ENCODE results near the gene KRT36.

Gene KRT36

DNA sequence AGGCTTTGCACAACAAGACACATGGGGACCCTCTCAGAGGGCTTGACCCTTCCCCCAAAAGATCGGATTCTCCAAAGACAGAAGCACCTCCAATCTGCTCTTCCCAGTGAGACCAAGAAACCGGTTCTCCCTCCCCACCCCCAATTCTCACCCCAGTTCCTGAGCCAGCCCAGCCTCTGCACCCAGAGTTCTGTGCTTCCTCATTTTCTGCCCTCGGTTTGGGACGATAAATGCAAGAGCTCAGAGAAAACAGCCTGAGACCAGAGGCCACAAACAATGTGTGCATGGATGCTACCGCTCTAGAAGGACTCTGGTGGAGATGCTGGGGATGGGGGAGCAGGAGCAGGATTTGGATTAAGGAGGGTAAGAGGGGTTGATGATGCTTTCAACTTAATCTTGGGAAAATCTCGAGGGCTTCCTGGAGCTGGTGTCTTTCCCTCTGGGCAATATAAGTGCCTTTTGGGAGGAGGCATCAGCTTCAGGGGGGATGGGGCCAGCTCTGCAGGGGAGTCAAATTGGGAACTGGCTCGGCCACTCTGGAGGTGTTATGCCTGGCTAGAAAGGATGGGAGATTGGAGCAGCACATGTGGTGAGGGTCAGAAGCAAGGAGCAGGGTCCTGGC lies 22.9 kb upstream of the KRT36 start:
- Mint-ChIP-seq H3K36me3 (no peaks in the 10 kb centered on the region), H3K9me3 (ENCODE audit: low read depth) (no peaks in the 10 kb centered on the region), H3K27ac (no peak overlapping the region), H3K27me3 (no peaks in the 10 kb centered on the region), H3K4me3 (no peak overlapping the region), H3K4me1 (ENCODE audit: low read depth) (no peaks in the 10 kb centered on the region)

DNA sequence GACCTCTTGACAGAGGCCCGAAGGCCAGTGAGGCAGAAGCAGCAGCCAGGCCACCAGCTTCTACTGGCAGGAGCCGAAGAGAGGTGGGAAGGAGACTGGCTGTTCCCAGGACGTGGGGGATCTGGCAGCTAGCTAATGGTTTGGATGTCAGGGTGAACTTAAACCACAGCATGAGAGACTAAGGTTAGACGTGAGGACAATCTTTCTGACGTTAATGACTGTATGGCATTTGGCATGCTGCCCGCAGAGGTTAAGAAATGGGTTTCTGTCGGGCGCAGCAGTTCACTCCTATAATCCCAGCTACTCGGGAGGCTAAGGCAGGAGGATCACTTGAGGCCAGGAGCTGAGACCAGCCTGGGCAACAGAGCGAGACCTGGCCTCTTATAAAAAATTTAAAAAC lies 22.0 kb upstream of the KRT36 start:
- H3K27ac Mint-ChIP-seq = no peak overlapping the region
- no peaks in the 10 kb centered on the region for H3K27me3 Mint-ChIP-seq
- no peaks in the 10 kb centered on the region for H3K9me3 Mint-ChIP-seq (ENCODE audit: low read depth)
- no peaks in the 10 kb centered on the region for H3K4me1 Mint-ChIP-seq (ENCODE audit: low read depth)
- H3K4me3 Mint-ChIP-seq = no peak overlapping the region
- no peaks in the 10 kb centered on the region for H3K36me3 Mint-ChIP-seq

DNA sequence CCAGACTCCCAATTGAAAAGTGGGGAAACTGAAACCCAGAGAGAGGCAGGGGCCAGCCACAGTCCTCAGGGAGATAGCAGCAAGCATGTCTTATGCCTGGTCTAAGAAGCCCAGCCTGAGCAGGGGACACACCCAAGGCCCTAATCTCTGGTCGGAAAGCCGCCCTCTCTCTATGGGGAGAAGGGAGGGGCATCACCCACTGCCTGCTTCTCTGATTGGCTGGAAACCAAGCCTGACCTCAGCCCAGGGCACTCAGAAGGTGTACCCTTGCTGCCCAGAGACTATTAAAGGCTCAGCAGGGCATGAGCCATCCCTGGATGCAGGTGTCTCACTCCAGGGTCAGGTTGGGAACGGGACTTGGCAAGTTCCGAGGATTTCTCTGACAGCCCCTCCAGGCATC lies 21.4 kb upstream of the KRT36 start:
- no peaks in the 10 kb centered on the region for H3K9me3 Mint-ChIP-seq (ENCODE audit: low read depth)
- no peaks in the 10 kb centered on the region for H3K36me3 Mint-ChIP-seq
- no peaks in the 10 kb centered on the region for H3K4me1 Mint-ChIP-seq (ENCODE audit: low read depth)
- no peak overlapping the region for H3K27ac Mint-ChIP-seq
- no peaks in the 10 kb centered on the region for H3K27me3 Mint-ChIP-seq
- no peak overlapping the region for H3K4me3 Mint-ChIP-seq

DNA sequence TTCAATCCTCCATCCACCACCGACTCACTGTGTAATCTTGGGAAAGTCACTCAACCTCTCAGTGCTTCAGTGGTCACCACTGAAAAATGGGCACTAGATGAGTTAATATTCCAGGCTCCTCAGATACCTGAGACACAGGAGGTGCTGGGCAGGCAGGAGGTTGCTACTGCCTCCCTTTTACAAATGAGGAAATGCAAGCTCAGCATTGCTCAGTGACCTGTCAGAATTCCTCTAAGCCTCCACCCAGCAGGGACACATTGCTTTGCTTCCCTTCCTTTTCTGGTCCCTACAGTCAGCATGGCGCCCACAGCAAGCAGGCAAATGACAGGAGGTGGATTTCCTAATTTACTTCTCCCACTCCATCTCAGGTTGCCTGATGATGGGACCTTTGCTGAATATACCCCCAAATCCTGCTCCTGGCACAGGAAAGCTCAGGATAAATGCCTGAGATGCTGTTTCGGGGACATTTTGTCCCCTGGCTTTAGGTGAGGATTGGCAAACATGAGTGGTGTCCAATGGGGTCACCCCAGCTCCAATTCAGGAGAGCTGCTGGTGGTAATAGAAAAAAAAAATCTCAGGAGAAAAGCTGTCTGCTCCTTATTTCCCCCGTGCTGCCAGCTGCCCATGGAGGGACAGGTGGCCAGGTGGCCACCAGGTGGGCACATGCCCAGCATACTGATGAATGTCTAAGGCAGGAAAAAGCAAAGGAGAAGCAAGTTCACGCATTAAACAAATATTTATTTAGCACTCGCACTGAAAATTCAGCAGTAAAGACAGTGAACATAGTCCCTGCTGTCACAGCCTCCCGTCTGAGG lies 20.7 kb upstream of the KRT36 start:
- no peak overlapping the region for H3K27ac Mint-ChIP-seq

DNA sequence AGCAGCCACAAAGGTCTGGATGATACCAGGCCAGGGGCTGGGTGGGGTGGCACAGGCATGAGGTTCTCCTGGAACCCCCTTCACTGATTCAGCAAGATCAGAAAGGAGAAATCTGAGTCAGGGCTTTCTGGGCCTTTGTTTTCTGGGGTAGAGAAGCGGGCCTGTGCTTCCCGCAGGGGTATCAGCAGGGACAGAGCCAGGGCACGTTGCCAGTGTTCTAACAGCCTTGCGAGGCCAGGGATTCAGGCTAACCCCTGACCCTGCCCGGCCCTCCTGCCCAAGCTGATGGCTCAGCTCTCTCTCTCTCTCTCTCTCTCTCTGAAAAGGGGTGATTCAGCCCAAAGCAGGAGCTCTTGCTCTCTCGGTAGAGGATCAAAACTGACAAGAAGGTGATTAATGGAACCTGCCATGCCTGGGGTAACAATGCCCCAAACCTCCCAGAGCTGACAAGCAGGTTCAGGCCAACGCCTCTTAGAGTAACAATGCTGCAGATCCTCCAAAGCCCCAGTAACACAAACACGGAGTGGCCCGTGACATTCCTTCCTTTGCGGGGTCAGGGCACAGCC lies 17.7 kb upstream of the KRT36 start:
- Mint-ChIP-seq H3K27me3 (no peaks in the 10 kb centered on the region), H3K27ac (no peak overlapping the region), H3K9me3 (ENCODE audit: low read depth) (no peaks in the 10 kb centered on the region), H3K4me1 (ENCODE audit: low read depth) (no peaks in the 10 kb centered on the region), H3K36me3 (no peaks in the 10 kb centered on the region), H3K4me3 (no peak overlapping the region)

More for the DNA sequence above, 20.7 kb upstream of the KRT36 start:
- H3K4me1 Mint-ChIP-seq (ENCODE audit: low read depth) = no peaks in the 10 kb centered on the region
- H3K4me3 Mint-ChIP-seq = no peak overlapping the region
- H3K36me3 Mint-ChIP-seq = no peaks in the 10 kb centered on the region
- no peaks in the 10 kb centered on the region for H3K9me3 Mint-ChIP-seq (ENCODE audit: low read depth)
- H3K27me3 Mint-ChIP-seq = no peaks in the 10 kb centered on the region

DNA sequence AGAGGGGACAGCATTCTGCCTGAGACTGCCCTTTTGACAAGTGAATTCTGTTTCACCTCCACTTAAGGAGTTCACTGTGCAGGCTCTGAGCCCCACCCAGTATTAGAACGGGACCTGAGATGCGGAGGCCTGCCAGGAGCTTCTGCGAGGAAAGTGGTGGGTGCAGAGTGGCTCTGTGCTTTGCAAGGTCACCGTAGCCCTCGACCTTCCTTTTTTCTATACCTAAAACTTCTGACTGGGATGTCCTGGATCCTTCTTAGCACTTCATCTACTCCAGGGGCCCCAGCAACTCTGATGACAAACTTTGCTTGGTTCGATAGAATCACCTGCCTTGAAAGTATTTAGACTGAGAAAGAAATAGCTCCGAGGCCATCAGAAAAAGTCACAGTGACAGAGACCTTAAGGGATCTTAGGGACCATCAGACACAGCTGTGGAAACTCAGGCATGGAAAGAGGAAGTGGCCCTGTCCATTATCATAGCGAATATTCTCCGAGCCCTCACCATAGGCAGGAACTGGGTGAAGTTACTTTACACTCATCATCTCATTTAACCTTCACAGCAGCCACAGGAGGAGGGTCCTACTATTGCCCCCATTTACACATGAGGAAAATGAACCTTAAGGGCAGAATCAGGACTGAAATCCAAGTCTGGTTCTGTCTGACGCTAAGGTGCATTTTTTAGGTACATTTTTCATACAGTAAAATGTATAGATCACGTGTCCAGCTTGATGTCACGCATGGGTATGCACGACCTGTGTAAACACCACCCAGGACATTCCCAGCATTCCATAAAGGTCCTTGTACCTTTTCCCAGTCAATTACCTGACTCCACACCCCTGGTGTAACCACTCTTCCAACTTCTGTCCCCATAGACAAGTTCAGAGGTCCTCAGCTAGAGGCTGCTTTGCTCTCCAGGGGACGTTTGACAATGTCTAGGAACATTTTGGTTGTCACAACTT lies 16.4 kb upstream of the KRT36 start:
- no peaks in the 10 kb centered on the region for H3K27me3 Mint-ChIP-seq
- no peaks in the 10 kb centered on the region for H3K4me1 Mint-ChIP-seq (ENCODE audit: low read depth)
- H3K9me3 Mint-ChIP-seq (ENCODE audit: low read depth) = no peaks in the 10 kb centered on the region
- no peak overlapping the region for H3K4me3 Mint-ChIP-seq
- no peaks in the 10 kb centered on the region for H3K36me3 Mint-ChIP-seq
- no peak overlapping the region for H3K27ac Mint-ChIP-seq

DNA sequence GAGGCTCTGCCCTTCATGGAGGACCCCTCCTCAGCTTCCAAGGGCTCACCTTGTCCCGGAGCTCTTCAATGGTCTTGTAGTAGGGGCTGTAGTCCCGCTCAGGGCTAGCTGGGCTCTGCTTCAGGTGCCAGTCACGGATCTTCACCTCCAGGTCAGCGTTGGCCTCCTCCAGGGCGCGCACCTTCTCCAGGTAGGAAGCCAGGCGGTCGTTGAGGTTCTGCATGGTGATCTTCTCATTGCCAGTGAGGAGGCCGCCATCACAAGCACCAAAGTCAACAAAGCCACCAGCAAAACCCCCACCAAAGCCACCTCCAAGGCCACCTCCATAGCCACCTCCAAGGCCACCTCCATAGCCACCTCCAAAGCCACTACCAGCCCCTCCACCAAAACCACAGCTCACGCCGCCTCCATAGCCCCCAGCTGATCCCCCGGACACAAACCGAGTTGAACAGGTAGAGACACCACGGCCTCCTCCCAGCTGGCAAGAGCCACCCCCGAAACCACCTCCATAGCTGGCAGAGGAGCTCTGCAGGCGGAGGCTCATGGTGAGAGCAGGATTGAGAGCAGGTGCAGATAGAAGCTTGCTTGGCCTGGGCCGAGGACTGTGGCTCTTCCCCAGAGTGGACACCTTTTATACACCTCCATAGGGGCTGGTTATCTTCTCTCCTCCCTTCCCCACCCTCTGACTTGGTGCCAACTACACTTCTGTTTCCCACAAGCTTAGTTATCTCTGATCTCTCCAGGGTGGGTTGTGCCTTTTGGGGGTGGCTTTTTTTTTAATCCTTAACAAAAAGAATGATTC lies 15.5 kb upstream of the KRT36 start, which contains the start of gene KRT13:
KRT13 (minus strand) TSS at position 606 of the 802 bp plus-strand sequence; CDS start at position 544, 62 bp downstream.
- H3K4me3 Mint-ChIP-seq = no peak within 1 kb of the TSS
- no peaks in the 10 kb centered on the region for H3K27me3 Mint-ChIP-seq
- no peaks in the 10 kb centered on the region for H3K36me3 Mint-ChIP-seq
- H3K9me3 Mint-ChIP-seq (ENCODE audit: low read depth) = no peaks in the 10 kb centered on the region
- no peaks in the 10 kb centered on the region for H3K4me1 Mint-ChIP-seq (ENCODE audit: low read depth)
- H3K27ac Mint-ChIP-seq = no peak within 1 kb of the TSS

DNA sequence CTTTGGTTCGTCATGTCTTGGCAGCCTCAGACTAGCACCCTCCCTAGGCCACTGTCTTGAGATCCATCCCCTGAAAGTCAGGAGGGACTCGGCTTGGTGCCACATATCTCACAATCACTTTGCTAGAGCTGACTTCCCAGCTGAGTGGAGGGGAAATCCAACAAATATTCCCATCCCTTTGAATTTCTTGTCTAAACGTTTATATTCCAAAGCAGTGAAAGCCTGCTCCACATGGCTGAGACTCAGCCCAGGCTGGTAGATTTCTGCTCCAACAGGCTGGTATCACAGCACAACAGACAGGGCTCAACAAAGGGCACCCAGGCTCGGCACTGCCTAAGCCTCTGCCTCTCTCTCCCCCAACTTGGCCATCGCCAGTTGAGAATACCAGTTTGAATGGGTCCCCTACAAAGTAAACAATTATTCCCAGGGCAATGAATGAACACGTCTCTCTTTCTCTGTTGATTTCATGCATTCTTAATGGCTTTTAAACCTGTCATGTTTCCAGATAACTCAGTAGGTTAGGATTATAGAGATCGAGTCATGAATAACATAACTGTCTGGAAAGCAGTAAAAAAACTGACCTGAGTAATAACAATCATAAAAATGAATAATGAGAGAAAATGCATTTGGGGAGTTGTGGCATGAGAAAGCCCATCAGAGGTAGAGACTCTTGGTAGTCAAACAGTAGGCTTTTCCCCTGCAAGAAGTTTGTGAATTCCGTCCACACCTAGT lies 14.7 kb upstream of the KRT36 start:
- H3K36me3 Mint-ChIP-seq = no peaks in the 10 kb centered on the region
- H3K27ac Mint-ChIP-seq = no peak overlapping the region
- H3K4me3 Mint-ChIP-seq = no peak overlapping the region
- H3K27me3 Mint-ChIP-seq = no peaks in the 10 kb centered on the region
- H3K4me1 Mint-ChIP-seq (ENCODE audit: low read depth) = no peaks in the 10 kb centered on the region
- no peaks in the 10 kb centered on the region for H3K9me3 Mint-ChIP-seq (ENCODE audit: low read depth)

DNA sequence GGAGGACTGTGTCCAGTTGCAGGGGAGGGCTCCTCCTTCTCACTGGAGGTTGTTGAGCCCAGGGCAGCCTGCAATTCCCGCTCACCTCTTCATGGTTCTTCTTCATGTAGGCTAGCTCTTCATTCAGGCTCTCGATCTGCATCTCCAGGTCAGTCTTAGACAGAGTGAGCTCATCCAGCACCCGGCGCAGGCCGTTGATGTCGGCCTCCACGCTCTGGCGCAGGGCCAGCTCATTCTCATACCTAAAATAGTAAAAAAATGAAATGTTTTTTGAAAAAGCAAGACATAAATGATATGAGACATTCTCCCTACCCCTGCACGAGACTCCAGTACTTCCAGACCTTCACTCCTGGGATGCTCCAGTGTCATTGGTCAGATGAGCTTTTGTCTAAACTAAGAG lies 13.5 kb upstream of the KRT36 start:
- H3K27ac Mint-ChIP-seq = no peak overlapping the region
- H3K9me3 Mint-ChIP-seq (ENCODE audit: low read depth) = no peaks in the 10 kb centered on the region
- no peaks in the 10 kb centered on the region for H3K27me3 Mint-ChIP-seq
- no peak overlapping the region for H3K4me3 Mint-ChIP-seq
- peaks cover 2% of the 10 kb centered on the region for H3K4me1 Mint-ChIP-seq (ENCODE audit: low read depth)
- H3K36me3 Mint-ChIP-seq = no peaks in the 10 kb centered on the region

DNA sequence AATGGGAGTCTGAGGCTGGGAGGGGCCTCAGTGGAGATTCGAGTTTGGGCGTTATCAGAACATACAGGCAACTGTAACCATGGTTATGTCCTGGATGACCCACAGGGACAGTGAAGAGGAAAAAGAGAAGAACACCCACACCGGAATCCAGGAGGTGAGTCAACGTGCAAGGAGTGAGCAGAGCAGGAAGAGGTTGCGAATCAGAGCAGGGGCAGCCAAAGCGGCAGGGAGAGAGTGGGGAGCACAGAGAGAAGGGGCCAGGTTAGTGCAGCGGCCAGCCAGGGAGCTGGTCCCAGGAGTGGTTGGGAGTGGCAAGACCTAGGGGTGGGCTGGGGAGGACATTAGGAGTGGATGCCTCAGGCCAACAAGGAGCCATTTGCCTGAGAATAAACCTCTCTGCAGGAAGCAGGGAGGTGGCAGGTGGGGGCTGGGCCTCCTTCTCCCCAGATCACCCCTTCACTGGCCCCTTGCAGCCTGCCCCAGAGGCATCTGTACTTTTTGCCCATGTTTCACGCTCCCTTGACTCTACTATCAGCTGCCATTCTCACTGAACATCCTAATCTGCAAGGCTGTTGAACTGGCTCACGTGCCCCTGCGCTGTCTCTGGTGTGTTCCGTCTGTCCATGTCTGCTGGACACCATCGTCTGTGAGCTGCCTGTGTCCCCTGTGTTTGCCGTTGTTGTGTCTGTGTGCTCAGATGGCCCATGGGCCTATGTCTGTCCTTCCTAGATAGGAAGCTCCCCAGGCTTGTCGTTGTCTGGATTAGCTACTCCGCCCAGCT lies 10.6 kb upstream of the KRT36 start:
- no peak overlapping the region for H3K4me3 Mint-ChIP-seq
- H3K27ac Mint-ChIP-seq = no peak overlapping the region
- peaks cover 10% of the 10 kb centered on the region for H3K4me1 Mint-ChIP-seq (ENCODE audit: low read depth)
- no peaks in the 10 kb centered on the region for H3K9me3 Mint-ChIP-seq (ENCODE audit: low read depth)
- H3K36me3 Mint-ChIP-seq = no peaks in the 10 kb centered on the region
- no peaks in the 10 kb centered on the region for H3K27me3 Mint-ChIP-seq

DNA sequence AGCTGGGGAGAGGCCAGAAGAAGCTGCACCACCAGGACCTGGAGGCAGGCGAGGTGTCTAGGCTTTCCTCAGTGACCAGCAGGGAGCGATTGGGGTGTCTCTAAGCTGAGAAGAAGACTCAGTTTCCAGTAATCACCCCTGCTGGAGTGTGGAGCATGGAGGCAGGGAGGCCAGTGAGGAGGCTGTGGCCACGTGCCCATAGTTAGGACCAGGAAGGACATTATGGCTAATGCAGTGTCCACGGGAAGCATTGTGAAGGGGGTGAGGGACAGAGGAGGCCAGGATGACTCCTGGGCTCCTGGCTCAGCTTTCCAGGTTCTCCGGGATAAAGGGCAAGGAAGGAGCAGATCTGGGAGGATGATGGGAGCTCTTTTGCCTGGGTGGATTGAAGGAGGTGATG lies 10.0 kb upstream of the KRT36 start:
- Mint-ChIP-seq H3K27ac (no peak overlapping the region), H3K4me3 (no peak overlapping the region), H3K4me1 (ENCODE audit: low read depth) (peaks cover 10% of the 10 kb centered on the region), H3K9me3 (ENCODE audit: low read depth) (no peaks in the 10 kb centered on the region), H3K27me3 (no peaks in the 10 kb centered on the region), H3K36me3 (no peaks in the 10 kb centered on the region)

DNA sequence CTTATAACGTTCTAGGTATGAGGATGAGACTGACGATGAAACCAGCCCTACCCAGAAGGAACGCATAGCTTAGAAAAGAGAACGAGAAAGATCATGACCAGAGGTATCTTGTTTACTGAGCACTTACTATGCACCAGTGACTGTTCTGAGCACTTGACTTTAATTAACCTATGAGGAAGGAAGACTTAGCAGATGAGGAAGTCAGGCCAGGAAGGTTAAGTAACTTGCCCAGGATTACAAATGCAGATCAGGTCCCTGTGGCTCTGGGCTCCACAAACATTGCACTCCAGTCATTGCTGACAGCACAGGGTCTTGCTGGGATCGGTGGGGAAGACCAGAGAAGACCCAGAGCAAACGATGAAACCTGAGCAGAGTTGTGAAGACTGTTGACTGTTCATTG lies 8.6 kb upstream of the KRT36 start:
- no peak overlapping the region for H3K27ac Mint-ChIP-seq
- no peaks in the 10 kb centered on the region for H3K27me3 Mint-ChIP-seq
- H3K9me3 Mint-ChIP-seq (ENCODE audit: low read depth) = no peaks in the 10 kb centered on the region
- H3K4me3 Mint-ChIP-seq = no peak overlapping the region
- peaks cover 10% of the 10 kb centered on the region for H3K4me1 Mint-ChIP-seq (ENCODE audit: low read depth)
- no peaks in the 10 kb centered on the region for H3K36me3 Mint-ChIP-seq

DNA sequence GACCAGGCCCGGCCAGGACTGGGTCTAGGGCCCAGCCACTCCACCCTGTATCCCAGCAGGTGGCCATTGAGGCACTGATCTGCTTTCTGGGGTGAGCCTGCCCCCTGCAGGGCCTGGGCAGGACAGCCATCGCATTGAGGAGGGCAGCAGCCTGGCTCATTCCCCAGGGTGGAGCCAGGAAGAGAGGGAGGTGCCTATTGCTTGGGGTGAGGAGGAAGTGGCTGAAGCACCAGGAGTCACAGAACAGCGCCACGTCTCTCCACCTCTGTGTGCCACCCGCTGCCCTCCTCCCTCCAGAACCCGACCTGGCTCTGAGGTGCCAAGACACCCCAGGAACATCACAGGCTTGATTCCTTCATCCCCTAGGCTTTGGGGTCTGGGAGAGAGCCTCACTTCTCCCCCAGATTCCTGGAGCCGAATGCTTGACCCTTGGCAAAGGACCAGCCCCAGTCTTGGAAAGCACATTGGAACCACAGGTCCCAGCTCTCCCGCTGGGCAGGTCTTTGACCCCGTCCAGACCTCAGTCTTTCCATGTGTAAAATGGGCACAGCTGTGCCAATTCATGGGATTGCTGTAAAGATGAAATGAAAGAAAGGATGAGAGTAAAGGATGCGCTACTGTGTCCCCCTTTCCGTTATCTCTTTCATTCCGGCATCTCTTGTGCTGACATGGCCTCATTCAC lies 7.2 kb upstream of the KRT36 start:
- no peaks in the 10 kb centered on the region for H3K9me3 Mint-ChIP-seq (ENCODE audit: low read depth)
- peaks cover 14% of the 10 kb centered on the region for H3K4me1 Mint-ChIP-seq (ENCODE audit: low read depth)
- no peaks in the 10 kb centered on the region for H3K36me3 Mint-ChIP-seq
- no peak overlapping the region for H3K4me3 Mint-ChIP-seq
- no peaks in the 10 kb centered on the region for H3K27me3 Mint-ChIP-seq
- H3K27ac Mint-ChIP-seq = no peak overlapping the region
